ENCODE results near the gene NUDT3.
A peak's percentile ranks its signal among the peaks of the same experiment; 100 is the strongest.
"Not testable (repeated sequence)": the region's sequence is repeated elsewhere in the genome, so short reads cannot be mapped to it uniquely, and the experiment has no call there.

Gene NUDT3

GRCh38 chr6:34392497-34393190 is at the start of gene NUDT3:
TSS of gene NUDT3 (minus strand) at chr6:34392669. CDS start at chr6:34392362, 307 bp downstream.
- peak; percentile 95 for DNase-seq

- no peak for DNase-seq
Observed at GRCh38 chr6:34441526-34441925, 49.1 kb upstream of the NUDT3 start.

- DNase-seq, result no peak
Observed at GRCh38 chr6:34439442-34439841, 47.0 kb upstream of the NUDT3 start.

- no peak for DNase-seq
Observed at GRCh38 chr6:34438705-34439104, 46.2 kb upstream of the NUDT3 start.

GRCh38 chr6:34437644-34437970 is 45.1 kb upstream of the NUDT3 start:
- DNase-seq, result no peak

GRCh38 chr6:34436803-34437643 is 44.6 kb upstream of the NUDT3 start:
- DNase-seq, result no peak

- no peak for DNase-seq
Observed at GRCh38 chr6:34435916-34436315, 43.4 kb upstream of the NUDT3 start.

- peak; percentile 92 for DNase-seq
Observed at GRCh38 chr6:34425498-34426410, 33.3 kb upstream of the NUDT3 start, which contains the start of gene RPS10. TSS of gene RPS10 (minus strand) at chr6:34426069. CDS start at chr6:34425221, 848 bp downstream.

GRCh38 chr6:34425132-34425497 is 32.6 kb upstream of the NUDT3 start:
- DNase-seq, result no peak

GRCh38 chr6:34424200-34425131 is 32.0 kb upstream of the NUDT3 start:
- DNase-seq, result no peak

- DNase-seq, result no peak
Observed at GRCh38 chr6:34423254-34423653, 30.8 kb upstream of the NUDT3 start.

GRCh38 chr6:34418367-34418766 is 25.9 kb upstream of the NUDT3 start:
- no peak for DNase-seq

GRCh38 chr6:34416877-34417371 is 24.5 kb upstream of the NUDT3 start:
- DNase-seq, result no peak

- DNase-seq, result peak; percentile 69
Observed at GRCh38 chr6:34414999-34415858, 22.8 kb upstream of the NUDT3 start.

- DNase-seq, result no peak
Observed at GRCh38 chr6:34412643-34413214, 20.3 kb upstream of the NUDT3 start.

GRCh38 chr6:34412016-34412415 is 19.5 kb upstream of the NUDT3 start:
- DNase-seq, result no peak

GRCh38 chr6:34407915-34408314 is 15.4 kb upstream of the NUDT3 start:
- not testable (repeated sequence) for DNase-seq

GRCh38 chr6:34396518-34396917 is 4.0 kb upstream of the NUDT3 start:
- DNase-seq, result no peak

- no peak for DNase-seq
Observed at GRCh38 chr6:34393966-34394305, 1.5 kb upstream of the NUDT3 start.

GRCh38 chr6:34393191-34393965 is 909 bp upstream of the NUDT3 start:
- DNase-seq, result no peak
